ENCODE data around the gene RAP2A.

DNA sequence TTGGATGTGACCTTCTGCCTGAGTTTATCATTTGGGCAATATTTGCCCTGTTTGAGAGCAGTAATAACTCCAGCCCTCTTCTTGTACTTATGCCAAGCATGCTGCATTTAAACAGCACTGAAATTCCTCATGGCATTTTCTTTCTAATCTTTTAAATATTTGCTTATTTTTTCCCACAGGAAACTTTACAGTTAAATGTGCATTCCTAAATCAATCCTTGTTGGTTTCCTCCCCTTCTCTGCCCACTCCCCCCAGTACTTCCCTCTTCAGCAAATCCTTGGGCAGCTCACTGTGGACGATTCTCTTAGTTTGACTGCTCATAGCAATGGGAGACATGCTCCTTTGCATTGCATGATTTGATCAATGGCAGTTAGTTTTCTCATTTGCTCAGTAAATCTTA is 68.7 kb downstream of the RAP2A start:
- TF ChIP-seq EZH2 (IDR thresholded peaks at IDR 0.05) (no peak), POLR2AphosphoS5 (IDR thresholded peaks at IDR 0.05; ENCODE audit: borderline replicate concordance, low read depth, low read length) (no peak)
